ENCODE results near the gene NELL2.

NELL2 gene

GRCh38 chr12:44777044-44777443 lies 99.1 kb downstream of the NELL2 start:
- Histone ChIP-seq H2AFZ (ENCODE audit: low read depth, low read length) (no peak overlapping the region), H4K91ac (ENCODE audit: low read length) (no peak overlapping the region), H3K4me1 (ENCODE audit: control insufficient read depth, insufficient read depth, low read depth, low read length) (no peaks in the 10 kb centered on the region), H2BK120ac (ENCODE audit: low read depth, low read length) (no peak overlapping the region), H3K27me3 (ENCODE audit: control insufficient read depth in 1 of 2, insufficient read depth in 1 of 2, low read length in 2 of 2) (no peaks in the 10 kb centered on the region), H3K9ac (ENCODE audit: low read length) (no peak overlapping the region), H3K79me1 (replicated peaks; ENCODE audit: low read length, poor library complexity, severe bottlenecking) (no peaks in the 10 kb centered on the region), H2BK5ac (ENCODE audit: low read depth, low read length, poor library complexity, severe bottlenecking) (no peak overlapping the region), H3K4ac (ENCODE audit: low read depth in 1 of 2, low read length in 2 of 2) (no peak overlapping the region), H3K4me3 (ENCODE audit: insufficient read depth in 1 of 2, low read depth in 1 of 2, low read length in 2 of 2) (no peak overlapping the region), H3K36me3 (ENCODE audit: control insufficient read depth in 1 of 2, insufficient read depth in 2 of 2, low read depth in 1 of 2, low read length in 2 of 2) (no peaks in the 10 kb centered on the region), H2BK12ac (ENCODE audit: low read length in 2 of 2) (no peak overlapping the region), H3K18ac (ENCODE audit: low read depth in 1 of 2, low read length in 2 of 2) (no peak overlapping the region), H4K8ac (ENCODE audit: low read length) (no peak overlapping the region), H2AK5ac (ENCODE audit: low read length, severe bottlenecking) (no peak overlapping the region), H3K14ac (ENCODE audit: low read length in 2 of 2) (no peak overlapping the region), H3K23ac (ENCODE audit: low read length in 2 of 2) (no peak overlapping the region), H3K9me3 (ENCODE audit: control insufficient read depth, low read length) (peaks cover 5% of the 10 kb centered on the region), H3K27ac (ENCODE audit: low read length, poor library complexity, severe bottlenecking) (no peak overlapping the region), H3K4me2 (ENCODE audit: low read length, poor library complexity, severe bottlenecking) (no peak overlapping the region), H2BK15ac (ENCODE audit: low read depth, poor library complexity, severe bottlenecking) (no peak overlapping the region)
- 100% methylated on average over 1 of the region's 1 CpG for WGBS
- no peak for DNase-seq

- no peak overlapping the region for H4K91ac ChIP-seq (ENCODE audit: low read length)
- H3K36me3 ChIP-seq (ENCODE audit: control insufficient read depth in 1 of 2, insufficient read depth in 2 of 2, low read depth in 1 of 2, low read length in 2 of 2) = no peaks in the 10 kb centered on the region
- no peaks in the 10 kb centered on the region for H3K4me1 ChIP-seq (ENCODE audit: control insufficient read depth, insufficient read depth, low read depth, low read length)
- H4K8ac ChIP-seq (ENCODE audit: low read length) = no peak overlapping the region
- H3K4me3 ChIP-seq (ENCODE audit: insufficient read depth in 1 of 2, low read depth in 1 of 2, low read length in 2 of 2) = no peak overlapping the region
- no peak overlapping the region for H2BK5ac ChIP-seq (ENCODE audit: low read depth, low read length, poor library complexity, severe bottlenecking)
- no peak overlapping the region for H2BK12ac ChIP-seq (ENCODE audit: low read length in 2 of 2)
- H3K23ac ChIP-seq (ENCODE audit: low read length in 2 of 2) = no peak overlapping the region
- H3K27me3 ChIP-seq (ENCODE audit: control insufficient read depth in 1 of 2, insufficient read depth in 1 of 2, low read length in 2 of 2) = no peaks in the 10 kb centered on the region
- H3K18ac ChIP-seq (ENCODE audit: low read depth in 1 of 2, low read length in 2 of 2) = no peak overlapping the region
- H3K4ac ChIP-seq (ENCODE audit: low read depth in 1 of 2, low read length in 2 of 2) = no peak overlapping the region
- no peak overlapping the region for H3K4me2 ChIP-seq (ENCODE audit: low read length, poor library complexity, severe bottlenecking)
- DNase-seq = no peak
- WGBS = 79% methylated on average over 5 of the region's 6 CpGs
- H2AK5ac ChIP-seq (ENCODE audit: low read length, severe bottlenecking) = no peak overlapping the region
- no peak overlapping the region for H3K14ac ChIP-seq (ENCODE audit: low read length in 2 of 2)
- no peak overlapping the region for H3K27ac ChIP-seq (ENCODE audit: low read length, poor library complexity, severe bottlenecking)
- H3K9ac ChIP-seq (ENCODE audit: low read length) = no peak overlapping the region
- H3K79me1 ChIP-seq (replicated peaks; ENCODE audit: low read length, poor library complexity, severe bottlenecking) = no peaks in the 10 kb centered on the region
- H2BK15ac ChIP-seq (ENCODE audit: low read depth, poor library complexity, severe bottlenecking) = no peak overlapping the region
- no peaks in the 10 kb centered on the region for H3K9me3 ChIP-seq (ENCODE audit: control insufficient read depth, low read length)
- no peak overlapping the region for H2AFZ ChIP-seq (ENCODE audit: low read depth, low read length)
- no peak overlapping the region for H2BK120ac ChIP-seq (ENCODE audit: low read depth, low read length)
These were observed 100.2 kb downstream of the NELL2 start for GRCh38 chr12:44775901-44776300.

GRCh38 chr12:44774815-44775411 lies 101.2 kb downstream of the NELL2 start:
- peak; percentile 4 for DNase-seq
- H3K23ac ChIP-seq (ENCODE audit: low read length in 2 of 2) = no peak overlapping the region
- H2BK15ac ChIP-seq (ENCODE audit: low read depth, poor library complexity, severe bottlenecking) = no peak overlapping the region
- H2BK120ac ChIP-seq (ENCODE audit: low read depth, low read length) = no peak overlapping the region
- H3K9ac ChIP-seq (ENCODE audit: low read length) = no peak overlapping the region
- H3K9me3 ChIP-seq (ENCODE audit: control insufficient read depth, low read length) = no peaks in the 10 kb centered on the region
- WGBS = 38% methylated on average over 5 of the region's 11 CpGs
- H3K27me3 ChIP-seq (ENCODE audit: control insufficient read depth in 1 of 2, insufficient read depth in 1 of 2, low read length in 2 of 2) = no peaks in the 10 kb centered on the region
- no peak overlapping the region for H2BK5ac ChIP-seq (ENCODE audit: low read depth, low read length, poor library complexity, severe bottlenecking)
- H3K4ac ChIP-seq (ENCODE audit: low read depth in 1 of 2, low read length in 2 of 2) = no peak overlapping the region
- no peak overlapping the region for H3K4me3 ChIP-seq (ENCODE audit: insufficient read depth in 1 of 2, low read depth in 1 of 2, low read length in 2 of 2)
- no peak overlapping the region for H3K27ac ChIP-seq (ENCODE audit: low read length, poor library complexity, severe bottlenecking)
- no peak overlapping the region for H3K18ac ChIP-seq (ENCODE audit: low read depth in 1 of 2, low read length in 2 of 2)
- no peak overlapping the region for H3K14ac ChIP-seq (ENCODE audit: low read length in 2 of 2)
- H3K79me1 ChIP-seq (replicated peaks; ENCODE audit: low read length, poor library complexity, severe bottlenecking) = no peaks in the 10 kb centered on the region
- no peak overlapping the region for H2BK12ac ChIP-seq (ENCODE audit: low read length in 2 of 2)
- H2AFZ ChIP-seq (ENCODE audit: low read depth, low read length) = no peak overlapping the region
- no peak overlapping the region for H2AK5ac ChIP-seq (ENCODE audit: low read length, severe bottlenecking)
- H3K4me1 ChIP-seq (ENCODE audit: control insufficient read depth, insufficient read depth, low read depth, low read length) = no peaks in the 10 kb centered on the region
- H3K36me3 ChIP-seq (ENCODE audit: control insufficient read depth in 1 of 2, insufficient read depth in 2 of 2, low read depth in 1 of 2, low read length in 2 of 2) = no peaks in the 10 kb centered on the region
- H4K8ac ChIP-seq (ENCODE audit: low read length) = no peak overlapping the region
- H3K4me2 ChIP-seq (ENCODE audit: low read length, poor library complexity, severe bottlenecking) = no peak overlapping the region
- no peak overlapping the region for H4K91ac ChIP-seq (ENCODE audit: low read length)

GRCh38 chr12:44771485-44772021 lies 104.6 kb downstream of the NELL2 start:
- Histone ChIP-seq H2BK15ac (ENCODE audit: low read depth, poor library complexity, severe bottlenecking) (no peak overlapping the region), H3K79me1 (replicated peaks; ENCODE audit: low read length, poor library complexity, severe bottlenecking) (no peaks in the 10 kb centered on the region), H3K36me3 (ENCODE audit: control insufficient read depth in 1 of 2, insufficient read depth in 2 of 2, low read depth in 1 of 2, low read length in 2 of 2) (no peaks in the 10 kb centered on the region), H3K4me3 (ENCODE audit: insufficient read depth in 1 of 2, low read depth in 1 of 2, low read length in 2 of 2) (no peak overlapping the region), H2BK5ac (ENCODE audit: low read depth, low read length, poor library complexity, severe bottlenecking) (no peak overlapping the region), H2BK120ac (ENCODE audit: low read depth, low read length) (no peak overlapping the region), H3K4ac (ENCODE audit: low read depth in 1 of 2, low read length in 2 of 2) (no peak overlapping the region), H2AK5ac (ENCODE audit: low read length, severe bottlenecking) (no peak overlapping the region), H3K4me1 (ENCODE audit: control insufficient read depth, insufficient read depth, low read depth, low read length) (no peaks in the 10 kb centered on the region), H3K27me3 (ENCODE audit: control insufficient read depth in 1 of 2, insufficient read depth in 1 of 2, low read length in 2 of 2) (no peaks in the 10 kb centered on the region), H3K4me2 (ENCODE audit: low read length, poor library complexity, severe bottlenecking) (no peak overlapping the region), H3K27ac (ENCODE audit: low read length, poor library complexity, severe bottlenecking) (no peak overlapping the region), H2AFZ (ENCODE audit: low read depth, low read length) (no peak overlapping the region), H4K8ac (ENCODE audit: low read length) (no peak overlapping the region), H3K14ac (ENCODE audit: low read length in 2 of 2) (no peak overlapping the region), H3K23ac (ENCODE audit: low read length in 2 of 2) (no peak overlapping the region), H2BK12ac (ENCODE audit: low read length in 2 of 2) (no peak overlapping the region), H3K9ac (ENCODE audit: low read length) (no peak overlapping the region), H3K18ac (ENCODE audit: low read depth in 1 of 2, low read length in 2 of 2) (no peak overlapping the region), H3K9me3 (ENCODE audit: control insufficient read depth, low read length) (no peaks in the 10 kb centered on the region), H4K91ac (ENCODE audit: low read length) (no peak overlapping the region)
- 75% methylated on average over 7 of the region's 8 CpGs for WGBS
- DNase-seq = no peak

Measured in mesenchymal stem cell (in vitro differentiated cells and primary cell).